Aorta (tissue), 5 donors: ENCODE measurements around the gene ARL2BP. TPM values are rescaled to one million over a fixed set of nuclear protein-coding genes. Genes with fewer than 3 reads are reported as not detected.

Experiments
- ATAC-seq: fragments of 200-7000 bp; cut with Tn5 transposase; one replicate; pipeline ENCODE4 v1.9.1; 2022; ENCODE audit warnings: moderate library complexity; ENCODE audit not compliant: low FRiP score
- DNase-seq, 2 donors: peaks; one replicate each; pipeline ENCODE4 v3.0.0-alpha.2; 2020
- H3K27ac ChIP-seq, 2 donors: one replicate each; pipeline ENCODE4 v1.5.1; 2013; ENCODE audit warnings: low read length in 2 of 2, mild to moderate bottlenecking in 2 of 2, moderate library complexity in 2 of 2, control low read depth in 1 of 2, inconsistent platforms in 1 of 2, low read depth in 1 of 2
- H3K27me3 ChIP-seq, 2 donors: one replicate each; pipeline ENCODE4 v1.6.1; 2013; ENCODE audit warnings: control low read depth in 1 of 2, low read length in 1 of 2, mild to moderate bottlenecking in 1 of 2, moderate library complexity in 1 of 2; ENCODE audit not compliant: insufficient read depth in 2 of 2, control insufficient read depth in 1 of 2
- H3K36me3 ChIP-seq, 2 donors: one replicate each; pipeline ENCODE4 v1.6.1; 2013; ENCODE audit warnings: control low read depth in 1 of 2, low read length in 1 of 2, mild to moderate bottlenecking in 1 of 2; ENCODE audit not compliant: insufficient read depth in 2 of 2, control insufficient read depth in 1 of 2
- H3K4me1 ChIP-seq, 2 donors: one replicate each; pipeline ENCODE4 v1.6.1; 2013; ENCODE audit warnings: low read length in 2 of 2, control low read depth in 1 of 2, mild to moderate bottlenecking in 1 of 2, moderate library complexity in 1 of 2; ENCODE audit not compliant: insufficient read depth in 2 of 2, control insufficient read depth in 1 of 2
- H3K4me3 ChIP-seq, 2 donors: one replicate each; pipeline ENCODE4 v1.5.1; 2013; ENCODE audit warnings: low read length in 2 of 2, control low read depth in 1 of 2, mild to moderate bottlenecking in 1 of 2
- H3K9me3 ChIP-seq: one replicate; pipeline ENCODE4 v1.6.1; 2013; ENCODE audit warnings: mild to moderate bottlenecking, low read length; ENCODE audit not compliant: control insufficient read depth
- WGBS, 2 donors: extraction: QIAGEN DNeasy Blood & Tissue Kit; methylation state at CpG; one replicate each; pipeline ENCODE4 v1.1.7; 2013; 5-methylcytosine and 5-hydroxymethylcytosine counted together
- intact Hi-C, 2 donors: fragments of 100-400 bp; cut with DNase I; formaldehyde crosslinking; loops; one replicate each; pipeline versions ENCODE4 v1.14.2 to v1.15.0; 2022
- polyA plus RNA-seq, 2 donors: library from polyadenylated mRNA; stranded (reverse); fragments of 200-250 nt; gene quantifications; one replicate each; pipeline ENCODE4 v1.2.3, GENCODE V29; 2013
- total RNA-seq, 2 donors: library from RNA; stranded (reverse); fragmentation: NEBNext Ultra II Directional; extraction: Animal tissue kit (Norgen Biotek cat#: 25700); gene quantifications; one replicate each; pipeline ENCODE4 v1.2.1, GENCODE V29; 2021
- donor health status: healthy with polysubstance abuse.
- donor health status: Bipolar disorder and iron deficiency.
- donor health status: DM: no; HTN: no; CAD: no.
- donor health status: DM: no; HTN: no; CAD: no.
- donor health status: DM: yes; HTN: yes; CAD: no.

ARL2BP gene
- total and polyA plus RNA-seq, 4 donors: 39.1 to 65.4 (median 44.8) TPM

GRCh38 chr16:57240851-57241250 lies 4.2 kb upstream of the ARL2BP start:
- intact Hi-C loops: loop anchor here in 1 of 2 donors (5.0 kb wide), 1 partner anchor 54 kb away; the partner anchor contains the start of genes PSME3IP1 and RSPRY1
- WGBS, 2 donors: 92 to 93% methylated on average over 2 of the region's 2 CpGs

GRCh38 chr16:57242650-57243049 lies 2.4 kb upstream of the ARL2BP start:
- Histone ChIP-seq H3K4me1 (no peaks in the 10 kb centered on the region), H3K27me3 (no peaks in the 10 kb centered on the region), H3K9me3 (no peaks in the 10 kb centered on the region), H3K36me3 (peaks cover 1% of the 10 kb centered on the region in 2 donors), H3K4me3 (no peak overlapping the region), H3K27ac (no peak overlapping the region)
- WGBS, 2 donors: 70 to 82% methylated on average over 2 of the region's 2 CpGs
- intact Hi-C loops: loop anchor here in 1 of 2 donors (5.0 kb wide), 1 partner anchor 55 kb away; the partner anchor contains the start of genes PSME3IP1 and RSPRY1
- DNase-seq (no peak), ATAC-seq (no peak)

More at GRCh38 chr16:57240851-57241250, 4.2 kb upstream of the ARL2BP start:
- H3K36me3 ChIP-seq: peaks cover 0 to 1% of the 10 kb centered on the region in 2 donors
- no peaks in the 10 kb centered on the region for H3K9me3 ChIP-seq
- no peak for DNase-seq
- no peak for ATAC-seq
- H3K4me1 ChIP-seq: no peaks in the 10 kb centered on the region
- H3K27me3 ChIP-seq: no peaks in the 10 kb centered on the region
- no peak overlapping the region for H3K4me3 ChIP-seq
- H3K27ac ChIP-seq: no peak overlapping the region

DNA sequence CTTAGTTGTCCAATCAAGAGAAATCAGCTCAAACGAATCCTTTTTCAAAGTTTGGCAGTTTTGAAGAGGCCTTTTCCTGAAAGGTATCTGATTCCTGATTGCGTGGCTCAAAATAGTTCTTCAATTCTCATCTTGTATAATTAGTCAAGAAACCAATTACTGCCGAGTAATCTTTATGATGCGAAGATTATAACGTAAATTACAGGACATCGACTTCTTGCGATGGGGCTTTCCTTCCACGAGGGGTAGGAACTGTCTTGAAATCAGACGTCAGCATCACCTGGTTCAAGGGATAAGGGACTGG lies 644 bp upstream of the ARL2BP start:
- intact Hi-C loops: loop anchor here (2.0 to 5.0 kb wide), 2 partner anchors 54 to 57 kb away; partner anchors contain the start of genes PSME3IP1 (in 1 of the 2) and RSPRY1 (in 1 of the 2)
- Histone ChIP-seq H3K4me3 (peak overlapping the region in 1 of 2 donors; percentile 38), H3K27me3 (no peaks in the 10 kb centered on the region), H3K4me1 (no peaks in the 10 kb centered on the region), H3K9me3 (no peaks in the 10 kb centered on the region), H3K36me3 (peaks cover 3 to 6% of the 10 kb centered on the region in 2 donors), H3K27ac (peak overlapping the region; percentile 39 to 46)
- ATAC-seq (no peak), DNase-seq (no peak)
- WGBS, 2 donors: 7 to 11% methylated on average over 9 of the region's 9 CpGs

GRCh38 chr16:57245472-57246113 lies 534 bp downstream of the ARL2BP start:
- Histone ChIP-seq H3K9me3 (no peaks in the 10 kb centered on the region), H3K36me3 (peaks cover 6 to 11% of the 10 kb centered on the region in 2 donors), H3K27ac (peak overlapping the region; percentile 78 to 85), H3K27me3 (no peaks in the 10 kb centered on the region), H3K4me3 (peak overlapping the region; percentile 55 to 97), H3K4me1 (no peaks in the 10 kb centered on the region)
- intact Hi-C loops: loop anchor here (1.0 to 2.0 kb wide), 2 partner anchors 53 to 55 kb away; no protein-coding TSS in a partner anchor
- WGBS, 2 donors: 2% methylated on average over 28 of the region's 28 CpGs
- peak; percentile 63 for ATAC-seq
- peak in 1 of 2 donors; percentile 60 for DNase-seq

GRCh38 chr16:57251352-57251751 lies 6.3 kb downstream of the ARL2BP start:
- no peaks in the 10 kb centered on the region for H3K27me3 ChIP-seq
- no peak for DNase-seq
- WGBS, 2 donors: 94 to 95% methylated on average over 2 of the region's 2 CpGs
- no peaks in the 10 kb centered on the region for H3K9me3 ChIP-seq
- H3K4me1 ChIP-seq: no peaks in the 10 kb centered on the region
- intact Hi-C loops: no loop called here
- peaks cover 13% of the 10 kb centered on the region in 2 donors for H3K36me3 ChIP-seq
- H3K4me3 ChIP-seq: no peak overlapping the region
- no peak overlapping the region for H3K27ac ChIP-seq
- no peak for ATAC-seq

DNA sequence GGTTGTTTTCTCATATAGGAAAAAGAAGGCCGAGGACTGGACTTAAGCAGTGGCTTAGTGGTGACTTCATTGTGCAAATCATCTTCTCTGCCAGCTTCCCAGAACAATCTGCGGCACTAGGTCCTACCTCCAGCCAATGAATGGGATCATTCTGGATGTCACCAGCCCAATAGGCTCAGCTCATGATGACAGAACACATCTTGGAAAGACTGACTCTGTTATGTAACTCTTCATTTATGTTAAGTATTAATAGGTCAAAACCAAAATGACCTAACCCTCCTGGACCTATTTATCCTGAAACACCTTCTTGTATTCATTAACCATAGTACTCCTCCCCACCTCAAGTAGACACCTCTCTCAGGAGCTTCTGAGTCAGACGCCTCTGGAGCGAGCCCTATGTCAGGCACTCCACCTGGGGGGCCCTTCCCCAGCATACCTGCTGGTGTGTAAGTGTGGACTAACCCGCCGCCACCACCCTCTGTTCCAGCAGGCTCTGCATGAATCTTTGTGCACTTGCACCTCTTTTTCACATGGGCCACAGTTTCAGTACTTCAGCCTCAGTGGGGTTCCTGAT lies 7.2 kb downstream of the ARL2BP start:
- Histone ChIP-seq H3K4me3 (no peak overlapping the region), H3K4me1 (no peaks in the 10 kb centered on the region), H3K36me3 (peaks cover 13% of the 10 kb centered on the region in 2 donors), H3K27me3 (no peaks in the 10 kb centered on the region), H3K27ac (no peak overlapping the region), H3K9me3 (no peaks in the 10 kb centered on the region)
- 78 to 79% methylated on average over 6 of the region's 6 CpGs for WGBS, 2 donors
- ATAC-seq: no peak
- intact Hi-C loops: no loop called here
- no peak for DNase-seq

- intact Hi-C loops: no loop called here
Measured at GRCh38 chr16:57253466-57253865, 8.4 kb downstream of the ARL2BP start.

DNA sequence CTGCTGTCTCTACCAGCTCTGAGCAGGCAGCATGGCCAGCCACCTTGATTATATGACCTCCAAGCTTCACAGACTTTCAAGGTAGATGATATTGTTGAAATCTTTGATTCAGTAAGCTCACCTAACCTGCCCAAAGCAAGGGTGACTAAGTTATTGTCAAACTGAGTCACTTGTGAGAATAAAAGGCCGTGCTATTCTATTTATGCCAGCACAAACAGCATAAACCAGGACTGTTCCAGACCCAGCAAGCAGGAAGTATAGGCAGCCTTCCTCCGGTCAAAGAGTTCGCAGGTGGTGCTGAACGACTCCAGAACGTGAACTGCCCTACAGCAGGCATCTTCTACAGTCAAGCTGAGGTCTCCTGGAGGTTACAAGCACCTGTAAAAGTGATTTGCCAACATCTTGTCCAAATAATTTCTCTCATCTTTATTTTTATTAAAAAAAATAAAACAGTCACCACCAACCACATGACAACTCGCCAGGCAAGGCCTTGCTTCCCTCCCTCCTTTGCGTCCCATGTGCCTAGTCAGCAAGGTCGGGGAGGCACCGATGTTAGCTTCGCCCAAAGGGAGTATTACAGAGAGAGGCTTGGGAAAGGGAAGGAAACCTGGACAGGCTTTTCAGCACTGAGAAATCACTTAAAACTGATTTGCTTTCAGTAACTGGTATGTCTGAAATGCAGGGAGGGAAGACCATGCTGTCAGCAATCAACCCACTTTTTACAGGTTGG lies 10.8 kb downstream of the ARL2BP start:
- intact Hi-C loops: no loop called here
- DNase-seq (peak in 1 of 2 donors; percentile 55), ATAC-seq (no peak)
- peaks cover 2 to 7% of the 10 kb centered on the region in 2 donors for H3K36me3 ChIP-seq
- no peaks in the 10 kb centered on the region for H3K27me3 ChIP-seq
- H3K27ac ChIP-seq: no peak overlapping the region
- no peaks in the 10 kb centered on the region for H3K4me1 ChIP-seq
- H3K4me3 ChIP-seq: no peak overlapping the region
- H3K9me3 ChIP-seq: no peaks in the 10 kb centered on the region
- WGBS, 2 donors: 86 to 87% methylated on average over 10 of the region's 10 CpGs

More at GRCh38 chr16:57253466-57253865, 8.4 kb downstream of the ARL2BP start:
- Histone ChIP-seq H3K9me3 (no peaks in the 10 kb centered on the region), H3K4me1 (no peaks in the 10 kb centered on the region), H3K27me3 (no peaks in the 10 kb centered on the region), H3K4me3 (no peak overlapping the region), H3K36me3 (peaks cover 7 to 13% of the 10 kb centered on the region in 2 donors), H3K27ac (no peak overlapping the region)
- 96 to 97% methylated on average over 1 of the region's 1 CpG for WGBS, 2 donors
- DNase-seq (no peak), ATAC-seq (no peak)
